HFFc6 (cell line): Measurements from ENCODE around the gene FAIM. TPM values are rescaled to one million over a fixed set of nuclear protein-coding genes. Genes with fewer than 3 reads are reported as not detected.

Experiments
- DNase-seq: peaks from one replicate; pipeline ENCODE4 v3.0.0-alpha.2; 2018
- H3K27ac Mint-ChIP-seq: 2 replicates; pipeline ENCODE4 v1.8.0; 2020; ENCODE audit warnings: mild to moderate bottlenecking, mixed read lengths
- H3K27me3 Mint-ChIP-seq: 2 replicates; pipeline ENCODE4 v1.8.0; 2021; ENCODE audit warnings: mild to moderate bottlenecking, moderate library complexity, mixed read lengths; ENCODE audit not compliant: insufficient read depth
- H3K36me3 Mint-ChIP-seq: 2 replicates; pipeline ENCODE4 v1.8.0; 2021; ENCODE audit warnings: low read depth, mixed read lengths
- H3K4me1 Mint-ChIP-seq: 2 replicates; pipeline ENCODE4 v1.8.0; 2020; ENCODE audit warnings: low read depth, mixed read lengths
- H3K4me3 Mint-ChIP-seq: 2 replicates; pipeline ENCODE4 v1.8.0; 2020; ENCODE audit warnings: mild to moderate bottlenecking, moderate library complexity, mixed read lengths
- H3K9me3 Mint-ChIP-seq: 2 replicates; pipeline ENCODE4 v1.8.0; 2020; ENCODE audit warnings: mild to moderate bottlenecking, mixed read lengths
- CTCF ChIP-seq: fragments of 200-600 bp; sonication (generic); IDR thresholded peaks from 2 replicates; pipeline ENCODE4 v1.5.0; 2021; ENCODE audit warnings: antibody characterized with exemption, mild to moderate bottlenecking
- total RNA-seq, 6 experiments: library from RNA; stranded (reverse); fragmentation: NEBNext Ultra II Directional; extraction: Animal tissue kit (Norgen Biotek cat#: 25700); gene quantifications; 2 replicates in 1 of 6; 3 replicates in 5 of 6; pipeline ENCODE4 v1.2.3, GENCODE V29; 2021

Gene FAIM
- total RNA-seq, 6 experiments from 2014 or later, result 6.7 to 12.4 (median 9.5) TPM

GRCh38 chr3:138620431-138620830 lies 11.9 kb downstream of the FAIM start:
- H3K36me3 Mint-ChIP-seq, result no peaks in the 10 kb centered on the region
- no peak overlapping the region for H3K27ac Mint-ChIP-seq
- no peak for DNase-seq
- H3K9me3 Mint-ChIP-seq, result no peaks in the 10 kb centered on the region
- no peaks in the 10 kb centered on the region for H3K27me3 Mint-ChIP-seq
- peaks cover under 1% of the 10 kb centered on the region for H3K4me1 Mint-ChIP-seq
- no peak overlapping the region for H3K4me3 Mint-ChIP-seq
- no peak for TF ChIP-seq CTCF

- no peak for DNase-seq
- Mint-ChIP-seq H3K27me3 (no peaks in the 10 kb centered on the region), H3K27ac (no peak overlapping the region), H3K9me3 (no peaks in the 10 kb centered on the region), H3K4me3 (no peak overlapping the region), H3K36me3 (no peaks in the 10 kb centered on the region), H3K4me1 (peaks cover 17% of the 10 kb centered on the region)
- no peak for TF ChIP-seq CTCF
These were observed 15.9 kb downstream of the FAIM start for GRCh38 chr3:138624518-138624917.

GRCh38 chr3:138625707-138626365 lies 17.3 kb downstream of the FAIM start:
- DNase-seq, result peak; percentile 17
- H3K9me3 Mint-ChIP-seq, result no peaks in the 10 kb centered on the region

GRCh38 chr3:138629526-138629925 lies 21.0 kb downstream of the FAIM start:
- Mint-ChIP-seq H3K4me1 (peaks cover 17% of the 10 kb centered on the region), H3K4me3 (no peak overlapping the region), H3K27ac (no peak overlapping the region), H3K27me3 (no peaks in the 10 kb centered on the region), H3K36me3 (no peaks in the 10 kb centered on the region), H3K9me3 (no peaks in the 10 kb centered on the region)
- no peak for TF ChIP-seq CTCF
- no peak for DNase-seq

More at GRCh38 chr3:138625707-138626365, 17.3 kb downstream of the FAIM start:
- Mint-ChIP-seq H3K4me1 (peaks cover 17% of the 10 kb centered on the region), H3K4me3 (no peak overlapping the region), H3K27me3 (no peaks in the 10 kb centered on the region), H3K27ac (no peak overlapping the region), H3K36me3 (no peaks in the 10 kb centered on the region)
- TF ChIP-seq CTCF, result no peak

GRCh38 chr3:138638641-138639040 lies 30.1 kb downstream of the FAIM start:
- Mint-ChIP-seq H3K27ac (no peak overlapping the region), H3K4me1 (peaks cover 10% of the 10 kb centered on the region), H3K27me3 (no peaks in the 10 kb centered on the region; the same call in 1 of the 2 replicates), H3K9me3 (peaks cover 12% of the 10 kb centered on the region), H3K4me3 (no peak overlapping the region), H3K36me3 (peaks cover 13% of the 10 kb centered on the region)
- TF ChIP-seq CTCF, result no peak
- DNase-seq, result no peak
